Stimulated activated naive B cell treated with anti-CD40 and anti-IgM and Interleukin-4, amounts not matched to agents 10 μg/mL and 1 μg/mL and 100 μg/mL, for 72 hours (primary cell): ENCODE measurements around the gene BMERB1.
"Not testable (repeated sequence)": the region's sequence is repeated elsewhere in the genome, so short reads cannot be mapped to it uniquely, and the experiment has no call there.

Experiments
- ATAC-seq, 2 donors: fragments of 150-1000 bp; cut with Tn5 transposase; replicated peaks; 2 replicates each; pipeline ENCODE4 v1.10.0; 2021; ENCODE audit warnings: moderate library complexity in 1 of 2
- DNase-seq: peaks from one replicate; pipeline ENCODE4 v3.0.0; 2021
- H3K27ac Mint-ChIP-seq: one replicate; pipeline ENCODE4 v1.8.0; 2022; ENCODE audit warnings: mild to moderate bottlenecking, mixed read lengths
- H3K27me3 Mint-ChIP-seq, 2 donors: one replicate each; pipeline ENCODE4 v1.8.0; 2022; ENCODE audit warnings: mixed read lengths in 2 of 2
- H3K36me3 Mint-ChIP-seq, 2 donors: one replicate each; pipeline ENCODE4 v1.8.0; 2022; ENCODE audit warnings: mixed read lengths in 2 of 2, mild to moderate bottlenecking in 1 of 2
- H3K4me1 Mint-ChIP-seq, 2 donors: one replicate each; pipeline ENCODE4 v1.8.0; 2022; ENCODE audit warnings: mixed read lengths in 2 of 2, mild to moderate bottlenecking in 1 of 2
- H3K4me3 Mint-ChIP-seq, 2 donors: one replicate each; pipeline ENCODE4 v1.8.0; 2022; ENCODE audit warnings: mild to moderate bottlenecking in 2 of 2, mixed read lengths in 2 of 2, moderate library complexity in 1 of 2
- H3K9me3 Mint-ChIP-seq, 2 donors: one replicate each; pipeline ENCODE4 v1.8.0; 2022; ENCODE audit warnings: mixed read lengths in 2 of 2, mild to moderate bottlenecking in 1 of 2

The BMERB1 gene

GRCh38 chr16:15542734-15543347 lies 108.5 kb downstream of the BMERB1 start:
- Mint-ChIP-seq H3K27me3 (peaks cover 0 to 10% of the 10 kb centered on the region in 2 donors), H3K4me3 (no peak overlapping the region), H3K9me3 (peaks cover 0 to 4% of the 10 kb centered on the region in 2 donors), H3K27ac (no peak overlapping the region), H3K4me1 (peaks cover 2 to 5% of the 10 kb centered on the region in 2 donors), H3K36me3 (peaks cover 2 to 7% of the 10 kb centered on the region in 2 donors)
- ATAC-seq (no peak), DNase-seq (no peak)

DNA sequence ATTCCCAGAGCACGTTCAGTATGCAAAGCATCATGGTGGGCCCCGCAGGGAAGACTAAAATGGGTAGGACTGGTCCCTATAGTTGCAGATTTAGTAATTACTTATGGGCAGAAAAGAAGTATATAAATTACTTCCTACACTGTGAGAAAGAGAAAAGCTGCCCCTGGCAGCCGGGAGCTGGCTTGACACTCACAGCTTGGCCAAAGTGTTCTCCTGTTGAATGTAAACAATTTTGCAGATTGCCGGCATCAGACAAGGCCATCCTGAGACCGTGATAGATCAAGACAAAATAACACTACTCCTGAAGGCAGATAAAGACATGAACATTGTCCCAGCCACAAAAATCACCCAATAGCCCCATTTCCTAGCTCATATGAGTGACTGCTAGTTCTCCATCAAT lies 110.0 kb downstream of the BMERB1 start:
- H3K4me3 Mint-ChIP-seq = no peak overlapping the region
- H3K9me3 Mint-ChIP-seq = peaks cover 0 to 4% of the 10 kb centered on the region in 2 donors
- no peak for DNase-seq
- peaks cover 2 to 5% of the 10 kb centered on the region in 2 donors for H3K4me1 Mint-ChIP-seq
- ATAC-seq = no peak
- peaks cover 0 to 10% of the 10 kb centered on the region in 2 donors for H3K27me3 Mint-ChIP-seq
- no peak overlapping the region for H3K27ac Mint-ChIP-seq
- H3K36me3 Mint-ChIP-seq = peaks cover 2 to 7% of the 10 kb centered on the region in 2 donors

- ATAC-seq (no peak), DNase-seq (no peak)
- Mint-ChIP-seq H3K27me3 (peaks cover 0 to 10% of the 10 kb centered on the region in 2 donors), H3K27ac (no peak overlapping the region), H3K4me1 (peaks cover 2 to 5% of the 10 kb centered on the region in 2 donors), H3K36me3 (peaks cover 2 to 7% of the 10 kb centered on the region in 2 donors), H3K9me3 (peaks cover 0 to 4% of the 10 kb centered on the region in 2 donors), H3K4me3 (no peak overlapping the region)
Observed at GRCh38 chr16:15545544-15545943, 111.2 kb downstream of the BMERB1 start.

- ATAC-seq, H3K36me3 Mint-ChIP-seq, H3K27me3 Mint-ChIP-seq, H3K4me3 Mint-ChIP-seq, H3K4me1 Mint-ChIP-seq, H3K9me3 Mint-ChIP-seq, H3K27ac Mint-ChIP-seq, DNase-seq: not testable (repeated sequence)
Observed at GRCh38 chr16:15547072-15547767, 112.8 kb downstream of the BMERB1 start.

- DNase-seq (no peak), ATAC-seq (no peak)
- H3K36me3 Mint-ChIP-seq = peaks cover 2 to 6% of the 10 kb centered on the region in 2 donors
- H3K4me3 Mint-ChIP-seq = no peak overlapping the region
- H3K4me1 Mint-ChIP-seq = peaks cover 2 to 5% of the 10 kb centered on the region in 2 donors
- peaks cover 0 to 4% of the 10 kb centered on the region in 2 donors for H3K9me3 Mint-ChIP-seq
- no peak overlapping the region for H3K27ac Mint-ChIP-seq
- peaks cover 0 to 10% of the 10 kb centered on the region in 2 donors for H3K27me3 Mint-ChIP-seq
Observed at GRCh38 chr16:15547768-15548096, 113.3 kb downstream of the BMERB1 start.

DNA sequence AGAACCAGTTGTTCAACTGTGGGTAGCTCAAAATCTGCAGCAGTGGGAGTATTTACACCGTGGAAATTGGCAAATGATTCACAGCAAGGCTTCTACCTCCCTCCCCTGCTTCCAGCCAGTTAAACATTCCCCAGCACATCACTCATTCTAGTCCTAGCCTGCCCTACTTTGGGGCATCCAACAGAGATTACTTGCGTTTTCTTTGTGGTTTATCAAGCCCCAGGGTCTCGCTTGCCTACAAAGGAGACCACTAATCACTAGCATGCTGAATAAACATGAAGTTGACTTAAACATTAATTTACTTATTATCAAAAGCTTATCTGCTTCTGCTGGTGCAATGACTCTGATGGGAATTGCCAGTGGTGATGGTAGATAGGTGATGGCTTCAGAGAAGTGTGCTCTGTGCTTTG lies 114.1 kb downstream of the BMERB1 start:
- Mint-ChIP-seq H3K27me3 (peaks cover 0 to 10% of the 10 kb centered on the region in 2 donors), H3K4me3 (no peak overlapping the region), H3K27ac (no peak overlapping the region), H3K36me3 (peaks cover 0 to 2% of the 10 kb centered on the region in 2 donors), H3K9me3 (no peaks in the 10 kb centered on the region), H3K4me1 (peaks cover 2 to 5% of the 10 kb centered on the region in 2 donors)
- ATAC-seq (no peak), DNase-seq (no peak)

- DNase-seq = no peak
- H3K27ac Mint-ChIP-seq = peak overlapping the region; percentile 48
- ATAC-seq = no peak
- H3K27me3 Mint-ChIP-seq = no peaks in the 10 kb centered on the region
- no peaks in the 10 kb centered on the region for H3K36me3 Mint-ChIP-seq
- no peaks in the 10 kb centered on the region for H3K9me3 Mint-ChIP-seq
- no peak overlapping the region for H3K4me3 Mint-ChIP-seq
- H3K4me1 Mint-ChIP-seq = no peaks in the 10 kb centered on the region
Observed at GRCh38 chr16:15552507-15552906, 118.1 kb downstream of the BMERB1 start.

- ATAC-seq (no peak), DNase-seq (no peak)
- Mint-ChIP-seq H3K9me3 (no peaks in the 10 kb centered on the region), H3K4me3 (no peak overlapping the region), H3K4me1 (no peaks in the 10 kb centered on the region), H3K27me3 (no peaks in the 10 kb centered on the region), H3K36me3 (no peaks in the 10 kb centered on the region), H3K27ac (no peak overlapping the region)
Observed at GRCh38 chr16:15553313-15554088, 119.1 kb downstream of the BMERB1 start.

DNA sequence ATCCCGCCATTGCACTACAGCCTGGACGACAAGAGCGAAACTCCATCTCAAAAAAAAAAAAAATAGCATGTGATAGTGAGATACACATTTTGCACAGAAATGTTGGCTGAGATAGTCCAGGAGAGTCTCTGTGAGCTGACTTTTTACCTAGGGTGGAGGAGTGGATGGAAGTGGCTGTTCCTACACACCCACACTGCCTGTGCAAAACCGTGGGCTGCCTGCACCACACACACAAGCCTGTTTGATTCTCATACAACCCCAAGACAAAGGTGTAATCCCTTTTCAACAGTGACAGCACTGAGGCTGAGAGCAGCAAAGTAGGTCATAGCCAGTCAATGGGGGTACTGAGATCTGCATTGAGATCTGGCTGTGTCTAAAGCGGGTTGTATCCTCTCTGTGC lies 121.7 kb downstream of the BMERB1 start:
- no peaks in the 10 kb centered on the region for H3K9me3 Mint-ChIP-seq
- no peaks in the 10 kb centered on the region for H3K27me3 Mint-ChIP-seq
- no peak for DNase-seq
- H3K36me3 Mint-ChIP-seq = no peaks in the 10 kb centered on the region
- H3K27ac Mint-ChIP-seq = no peak overlapping the region
- no peaks in the 10 kb centered on the region for H3K4me1 Mint-ChIP-seq
- no peak for ATAC-seq
- H3K4me3 Mint-ChIP-seq = no peak overlapping the region

DNA sequence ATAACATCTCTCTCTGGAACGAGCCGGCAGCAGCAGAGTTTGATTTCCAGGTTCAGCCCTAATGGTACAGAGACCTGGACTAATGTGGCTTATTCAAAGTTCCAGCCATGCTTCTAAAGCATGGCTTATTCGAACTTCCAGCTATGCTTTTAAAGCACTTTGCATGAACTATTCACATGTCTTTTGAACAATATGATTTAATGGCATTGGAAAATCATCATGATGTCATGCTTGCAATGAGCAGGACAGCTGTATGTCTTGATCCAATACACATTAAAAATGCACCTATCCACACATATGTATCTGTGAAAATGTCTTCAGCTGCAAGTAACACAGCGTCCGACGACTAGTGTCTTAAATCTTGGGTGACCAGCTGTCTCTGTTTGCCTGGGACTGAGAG lies 122.9 kb downstream of the BMERB1 start:
- no peak overlapping the region for H3K4me3 Mint-ChIP-seq
- H3K9me3 Mint-ChIP-seq = no peaks in the 10 kb centered on the region
- H3K27ac Mint-ChIP-seq = no peak overlapping the region
- ATAC-seq = no peak
- no peaks in the 10 kb centered on the region for H3K4me1 Mint-ChIP-seq
- DNase-seq = no peak
- no peaks in the 10 kb centered on the region for H3K27me3 Mint-ChIP-seq
- no peaks in the 10 kb centered on the region for H3K36me3 Mint-ChIP-seq

DNA sequence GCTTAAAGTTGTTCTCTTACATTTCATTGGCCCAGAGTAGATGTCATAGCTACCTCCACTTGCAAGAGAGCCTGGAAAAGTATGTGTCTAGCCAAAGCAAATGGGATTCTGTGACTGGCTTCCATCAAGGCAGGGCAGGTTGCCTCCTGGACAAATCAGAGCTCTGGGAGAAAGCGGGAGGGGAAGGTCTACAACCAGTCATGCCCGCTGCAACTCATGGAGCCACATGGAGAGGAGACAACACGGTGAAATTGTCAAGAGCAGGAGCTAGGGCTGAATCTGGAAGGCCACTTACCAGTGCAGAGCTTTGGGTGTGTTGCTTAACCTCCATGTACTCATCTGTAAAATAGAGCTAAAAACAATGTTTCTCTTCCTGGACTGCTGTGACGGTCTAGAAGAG lies 124.8 kb downstream of the BMERB1 start:
- H3K4me1 Mint-ChIP-seq = peaks cover 4 to 9% of the 10 kb centered on the region in 2 donors
- no peak overlapping the region for H3K4me3 Mint-ChIP-seq
- peaks cover 4 to 8% of the 10 kb centered on the region in 2 donors for H3K36me3 Mint-ChIP-seq
- peaks cover 4% of the 10 kb centered on the region in 2 donors for H3K9me3 Mint-ChIP-seq
- DNase-seq (no peak), ATAC-seq (no peak)
- H3K27me3 Mint-ChIP-seq = no peaks in the 10 kb centered on the region
- H3K27ac Mint-ChIP-seq = no peak overlapping the region

GRCh38 chr16:15564604-15565339 lies 130.4 kb downstream of the BMERB1 start:
- DNase-seq = no peak
- ATAC-seq = no peak
- H3K4me3 Mint-ChIP-seq = no peak overlapping the region
- no peaks in the 10 kb centered on the region for H3K27me3 Mint-ChIP-seq
- H3K9me3 Mint-ChIP-seq = peaks cover 4% of the 10 kb centered on the region in 2 donors
- peaks cover 8 to 18% of the 10 kb centered on the region in 2 donors for H3K36me3 Mint-ChIP-seq
- no peak overlapping the region for H3K27ac Mint-ChIP-seq
- H3K4me1 Mint-ChIP-seq = peaks cover 4 to 9% of the 10 kb centered on the region in 2 donors

GRCh38 chr16:15566095-15566494 lies 131.7 kb downstream of the BMERB1 start:
- Mint-ChIP-seq H3K36me3 (peaks cover 8 to 18% of the 10 kb centered on the region in 2 donors), H3K27me3 (peaks cover 0 to 5% of the 10 kb centered on the region in 2 donors), H3K4me1 (peaks cover 4 to 9% of the 10 kb centered on the region in 2 donors), H3K4me3 (no peak overlapping the region), H3K27ac (no peak overlapping the region), H3K9me3 (peaks cover 4 to 6% of the 10 kb centered on the region in 2 donors)
- ATAC-seq (no peak), DNase-seq (no peak)

- H3K27me3 Mint-ChIP-seq = peaks cover 0 to 5% of the 10 kb centered on the region in 2 donors
Observed at GRCh38 chr16:15567823-15568222, 133.4 kb downstream of the BMERB1 start.

More at GRCh38 chr16:15567823-15568222, 133.4 kb downstream of the BMERB1 start:
- H3K4me3 Mint-ChIP-seq = no peak overlapping the region
- H3K36me3 Mint-ChIP-seq = peaks cover 15 to 29% of the 10 kb centered on the region in 2 donors
- ATAC-seq (no peak), DNase-seq (no peak)
- peaks cover 8 to 14% of the 10 kb centered on the region in 2 donors for H3K9me3 Mint-ChIP-seq
- H3K4me1 Mint-ChIP-seq = peaks cover 4 to 22% of the 10 kb centered on the region in 2 donors
- H3K27ac Mint-ChIP-seq = no peak overlapping the region
